ENCODE data around the gene OR4Q3. TPM values are rescaled to one million over a fixed set of nuclear protein-coding genes. Genes with fewer than 3 reads are reported as not detected.
"Not testable (repeated sequence)": the region's sequence is repeated elsewhere in the genome, so short reads cannot be mapped to it uniquely, and the experiment has no call there.

OR4Q3 gene
- total RNA-seq: not detected in 2 replicates

DNA sequence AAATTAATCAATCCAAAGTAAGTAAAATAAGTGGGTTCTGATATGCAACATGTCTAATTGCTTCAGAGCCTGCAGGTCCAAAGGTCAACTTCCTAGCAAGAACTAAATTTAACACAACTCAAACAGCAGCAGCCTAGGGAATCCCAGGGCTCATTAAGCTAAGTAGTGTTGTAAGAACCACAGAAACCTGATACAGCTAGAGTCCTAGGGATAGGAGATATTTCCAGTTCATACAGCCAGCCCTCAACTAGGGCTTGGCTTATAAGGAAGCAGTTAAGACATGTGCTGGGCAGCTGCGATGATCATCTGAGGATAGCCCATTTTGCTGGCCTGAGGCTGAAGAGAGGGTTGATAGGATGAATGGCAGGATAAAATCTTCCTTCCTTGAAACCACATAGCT, at the start of gene OR4Q3:
Gene OR4Q3, plus strand, starts transcription at position 316 of the 400 bp plus-strand sequence.
- H3K4me2 ChIP-seq (ENCODE audit: insufficient read depth, low read length): no peak within 1 kb of the TSS
- TF ChIP-seq, protein P1, sequence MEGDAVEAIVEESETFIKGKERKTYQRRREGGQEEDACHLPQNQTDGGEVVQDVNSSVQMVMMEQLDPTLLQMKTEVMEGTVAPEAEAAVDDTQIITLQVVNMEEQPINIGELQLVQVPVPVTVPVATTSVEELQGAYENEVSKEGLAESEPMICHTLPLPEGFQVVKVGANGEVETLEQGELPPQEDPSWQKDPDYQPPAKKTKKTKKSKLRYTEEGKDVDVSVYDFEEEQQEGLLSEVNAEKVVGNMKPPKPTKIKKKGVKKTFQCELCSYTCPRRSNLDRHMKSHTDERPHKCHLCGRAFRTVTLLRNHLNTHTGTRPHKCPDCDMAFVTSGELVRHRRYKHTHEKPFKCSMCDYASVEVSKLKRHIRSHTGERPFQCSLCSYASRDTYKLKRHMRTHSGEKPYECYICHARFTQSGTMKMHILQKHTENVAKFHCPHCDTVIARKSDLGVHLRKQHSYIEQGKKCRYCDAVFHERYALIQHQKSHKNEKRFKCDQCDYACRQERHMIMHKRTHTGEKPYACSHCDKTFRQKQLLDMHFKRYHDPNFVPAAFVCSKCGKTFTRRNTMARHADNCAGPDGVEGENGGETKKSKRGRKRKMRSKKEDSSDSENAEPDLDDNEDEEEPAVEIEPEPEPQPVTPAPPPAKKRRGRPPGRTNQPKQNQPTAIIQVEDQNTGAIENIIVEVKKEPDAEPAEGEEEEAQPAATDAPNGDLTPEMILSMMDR (IDR thresholded peaks at IDR 0.05; ENCODE audit: extremely low read depth, low read depth, low read length): no peak
- no peak for DNase-seq (ENCODE audit: insufficient read length, low spot score, missing footprints)

DNA sequence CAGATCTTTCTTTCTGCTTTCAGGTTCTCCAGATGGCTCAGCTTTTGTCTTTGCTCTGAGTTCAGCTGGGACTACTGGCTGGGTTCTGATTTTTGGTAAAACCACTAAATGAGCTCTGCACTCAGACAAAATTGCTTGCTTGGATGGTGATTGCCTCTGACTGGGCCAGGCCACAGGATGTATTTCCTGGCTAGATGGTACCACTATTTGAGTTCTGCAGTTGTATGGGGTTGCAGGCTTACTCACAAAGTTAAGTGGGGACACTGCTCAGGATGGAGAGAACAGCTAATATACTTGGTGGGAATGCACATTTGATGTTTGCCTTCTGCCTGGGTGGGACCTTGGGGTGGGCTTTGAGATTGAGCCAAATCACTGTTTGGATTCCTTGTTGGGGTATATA, 14.0 kb upstream of the OR4Q3 start:
- no peaks in the 10 kb centered on the region for H4K20me1 ChIP-seq (ENCODE audit: insufficient read depth, low read length)
- TF ChIP-seq, protein P1 (IDR thresholded peaks at IDR 0.05; ENCODE audit: extremely low read depth, low read depth, low read length): no peak
- H3K79me2 ChIP-seq (ENCODE audit: insufficient read depth, low read length): no peaks in the 10 kb centered on the region
- H3K4me2 ChIP-seq (ENCODE audit: insufficient read depth, low read length): no peak overlapping the region
- no peak for DNase-seq (ENCODE audit: insufficient read length, low spot score, missing footprints)
- no peaks in the 10 kb centered on the region for H3K4me1 ChIP-seq (ENCODE audit: insufficient read depth, low read length)
- peaks cover 14% of the 10 kb centered on the region for H3K9me3 ChIP-seq (ENCODE audit: low read depth, low read length)
- no peak overlapping the region for H3K4me3 ChIP-seq (ENCODE audit: insufficient read depth, low read length)
- no peak overlapping the region for H3K27ac ChIP-seq (ENCODE audit: low read depth, low read length)
- H2AFZ ChIP-seq (ENCODE audit: low read length): no peak overlapping the region
- no peaks in the 10 kb centered on the region for H3K27me3 ChIP-seq (ENCODE audit: insufficient read depth, low read length)
- no peaks in the 10 kb centered on the region for H3K36me3 ChIP-seq (ENCODE audit: insufficient read depth, low read length)

More for the DNA sequence above, at the start of gene OR4Q3:
- Histone ChIP-seq H3K9me3 (ENCODE audit: low read depth, low read length) (peaks cover 5% of the 10 kb centered on the region), H4K20me1 (ENCODE audit: insufficient read depth, low read length) (no peaks in the 10 kb centered on the region), H2AFZ (ENCODE audit: low read length) (no peak within 1 kb of the TSS), H3K27me3 (ENCODE audit: insufficient read depth, low read length) (no peaks in the 10 kb centered on the region), H3K4me3 (ENCODE audit: insufficient read depth, low read length) (no peak within 1 kb of the TSS), H3K79me2 (ENCODE audit: insufficient read depth, low read length) (no peaks in the 10 kb centered on the region), H3K27ac (ENCODE audit: low read depth, low read length) (no peak within 1 kb of the TSS), H3K4me1 (ENCODE audit: insufficient read depth, low read length) (no peaks in the 10 kb centered on the region), H3K36me3 (ENCODE audit: insufficient read depth, low read length) (no peaks in the 10 kb centered on the region)

DNA sequence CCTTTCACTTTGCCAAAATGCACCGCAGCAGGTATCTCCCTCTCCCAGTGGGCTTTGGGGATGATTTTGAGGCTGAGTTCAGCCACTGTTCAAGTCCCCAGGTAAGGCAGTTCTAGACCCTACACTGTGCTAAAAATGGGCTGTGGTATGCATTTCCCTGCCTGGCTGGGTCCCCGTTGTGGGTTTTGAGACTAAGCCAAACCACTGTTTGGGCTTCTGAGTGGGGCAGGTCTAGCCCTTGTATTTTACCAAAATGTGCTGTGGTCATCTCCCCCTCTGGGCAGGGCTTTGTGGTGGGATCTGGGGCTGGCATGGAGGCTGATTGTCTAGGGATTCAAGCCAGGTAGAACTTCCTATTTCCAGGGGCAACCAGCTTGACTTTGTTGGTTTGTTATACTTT, 13.6 kb upstream of the OR4Q3 start:
- Histone ChIP-seq H3K4me2 (ENCODE audit: insufficient read depth, low read length) (no peak overlapping the region), H3K36me3 (ENCODE audit: insufficient read depth, low read length) (no peaks in the 10 kb centered on the region), H3K27ac (ENCODE audit: low read depth, low read length) (no peak overlapping the region), H3K79me2 (ENCODE audit: insufficient read depth, low read length) (no peaks in the 10 kb centered on the region), H3K27me3 (ENCODE audit: insufficient read depth, low read length) (no peaks in the 10 kb centered on the region), H3K9me3 (ENCODE audit: low read depth, low read length) (peaks cover 14% of the 10 kb centered on the region), H3K4me1 (ENCODE audit: insufficient read depth, low read length) (no peaks in the 10 kb centered on the region), H4K20me1 (ENCODE audit: insufficient read depth, low read length) (no peaks in the 10 kb centered on the region), H3K4me3 (ENCODE audit: insufficient read depth, low read length) (no peak overlapping the region), H2AFZ (ENCODE audit: low read length) (no peak overlapping the region)
- TF ChIP-seq, protein P1 (IDR thresholded peaks at IDR 0.05; ENCODE audit: extremely low read depth, low read depth, low read length): no peak
- no peak for DNase-seq (ENCODE audit: insufficient read length, low spot score, missing footprints)

DNA sequence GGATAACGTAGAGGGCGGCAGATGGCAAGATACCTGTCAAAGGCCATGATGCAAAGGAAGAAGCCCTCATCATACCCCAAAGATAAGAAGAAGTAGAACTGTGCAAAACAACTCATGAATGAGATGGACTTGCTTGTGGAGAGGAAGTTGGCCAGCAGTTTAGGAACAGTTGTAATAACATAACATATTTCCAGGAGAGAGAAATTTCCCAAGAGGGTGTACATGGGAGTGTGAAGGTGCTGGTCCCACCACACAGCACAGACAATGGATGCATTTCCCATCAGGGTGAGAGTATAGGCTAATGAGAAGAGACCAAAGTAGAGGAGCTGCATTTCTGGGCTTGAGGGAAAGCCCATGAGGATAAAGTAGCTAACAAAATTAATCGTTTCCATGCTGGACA, 9.5 kb upstream of the OR4Q3 start:
- not testable (repeated sequence) for H3K36me3 ChIP-seq (ENCODE audit: insufficient read depth, low read length); H3K4me1 ChIP-seq (ENCODE audit: insufficient read depth, low read length); DNase-seq (ENCODE audit: insufficient read length, low spot score, missing footprints); H4K20me1 ChIP-seq (ENCODE audit: insufficient read depth, low read length); H3K4me2 ChIP-seq (ENCODE audit: insufficient read depth, low read length); H2AFZ ChIP-seq (ENCODE audit: low read length); H3K79me2 ChIP-seq (ENCODE audit: insufficient read depth, low read length); H3K27me3 ChIP-seq (ENCODE audit: insufficient read depth, low read length); H3K27ac ChIP-seq (ENCODE audit: low read depth, low read length); H3K4me3 ChIP-seq (ENCODE audit: insufficient read depth, low read length)
- H3K9me3 ChIP-seq (ENCODE audit: low read depth, low read length): peaks cover 11% of the 10 kb centered on the region

DNA sequence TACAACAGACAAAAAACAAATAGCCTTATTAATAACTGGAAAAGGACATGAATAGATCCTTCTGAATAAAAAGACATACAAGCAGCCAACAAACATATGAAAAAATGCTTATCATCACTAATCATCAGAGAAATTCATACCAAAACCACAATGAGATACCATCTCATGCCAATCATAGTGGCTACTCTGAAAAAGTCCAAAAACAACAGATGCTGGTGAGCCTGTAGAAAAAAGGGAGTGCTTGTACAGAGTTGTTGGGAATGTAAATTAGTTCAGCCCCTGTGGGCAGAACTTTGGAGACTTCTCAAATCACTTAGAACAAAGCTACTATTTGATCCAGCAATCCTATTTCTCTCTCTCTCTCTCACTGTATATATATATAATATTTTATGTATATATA, 8.9 kb downstream of the OR4Q3 start:
- H3K4me3 ChIP-seq (ENCODE audit: insufficient read depth, low read length); H4K20me1 ChIP-seq (ENCODE audit: insufficient read depth, low read length); H3K27ac ChIP-seq (ENCODE audit: low read depth, low read length); H3K4me1 ChIP-seq (ENCODE audit: insufficient read depth, low read length); H3K9me3 ChIP-seq (ENCODE audit: low read depth, low read length); H3K36me3 ChIP-seq (ENCODE audit: insufficient read depth, low read length); H3K4me2 ChIP-seq (ENCODE audit: insufficient read depth, low read length); H3K27me3 ChIP-seq (ENCODE audit: insufficient read depth, low read length); H3K79me2 ChIP-seq (ENCODE audit: insufficient read depth, low read length); H2AFZ ChIP-seq (ENCODE audit: low read length); DNase-seq (ENCODE audit: insufficient read length, low spot score, missing footprints): not testable (repeated sequence)
